NCI-H1105 (cell line): ENCODE results near the gene RERE.

Experiments
- DNase-seq: peaks from one replicate; lab custom pipeline; 2025; lab: John Stamatoyannopoulos, UW

RERE gene

DNA sequence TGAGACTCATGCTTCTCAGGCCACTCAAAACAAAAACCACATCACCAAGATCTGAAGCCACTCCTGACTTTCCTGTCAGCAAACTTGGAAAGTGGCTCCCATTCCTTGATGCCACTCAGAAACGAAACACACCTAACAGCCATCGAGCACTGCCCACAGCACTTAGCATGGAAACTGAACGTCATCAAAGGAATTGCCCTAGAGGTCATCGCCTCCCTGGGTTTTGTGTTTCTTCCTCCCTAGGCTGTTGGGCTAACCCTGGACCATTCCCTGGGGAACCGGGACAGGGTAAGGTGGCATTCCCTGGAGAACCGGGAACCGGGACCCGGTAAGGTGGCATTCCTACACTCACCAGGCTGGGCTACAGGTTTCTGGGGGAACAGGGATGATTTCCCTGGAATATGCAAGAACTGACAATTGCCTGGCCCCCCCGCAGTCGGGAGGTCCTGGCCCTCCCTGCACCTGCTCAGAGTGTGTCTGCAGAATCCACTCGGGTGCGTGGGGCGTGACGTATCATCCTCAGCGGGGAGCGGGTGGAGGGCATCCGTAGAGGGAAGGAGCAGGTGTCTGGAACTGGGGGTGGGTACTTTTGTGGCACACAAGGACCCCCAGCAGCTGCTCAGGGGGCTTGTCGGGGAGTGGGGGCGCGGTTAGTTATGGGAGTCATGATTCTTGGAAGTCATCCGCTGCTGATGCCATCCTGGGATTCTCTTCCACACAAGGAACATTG is 469.2 kb downstream of the RERE start:
- no peak for DNase-seq

GRCh38 chr1:8347635-8348034 is 469.8 kb downstream of the RERE start:
- DNase-seq: no peak

GRCh38 chr1:8345621-8346415 is 471.6 kb downstream of the RERE start:
- no peak for DNase-seq

DNA sequence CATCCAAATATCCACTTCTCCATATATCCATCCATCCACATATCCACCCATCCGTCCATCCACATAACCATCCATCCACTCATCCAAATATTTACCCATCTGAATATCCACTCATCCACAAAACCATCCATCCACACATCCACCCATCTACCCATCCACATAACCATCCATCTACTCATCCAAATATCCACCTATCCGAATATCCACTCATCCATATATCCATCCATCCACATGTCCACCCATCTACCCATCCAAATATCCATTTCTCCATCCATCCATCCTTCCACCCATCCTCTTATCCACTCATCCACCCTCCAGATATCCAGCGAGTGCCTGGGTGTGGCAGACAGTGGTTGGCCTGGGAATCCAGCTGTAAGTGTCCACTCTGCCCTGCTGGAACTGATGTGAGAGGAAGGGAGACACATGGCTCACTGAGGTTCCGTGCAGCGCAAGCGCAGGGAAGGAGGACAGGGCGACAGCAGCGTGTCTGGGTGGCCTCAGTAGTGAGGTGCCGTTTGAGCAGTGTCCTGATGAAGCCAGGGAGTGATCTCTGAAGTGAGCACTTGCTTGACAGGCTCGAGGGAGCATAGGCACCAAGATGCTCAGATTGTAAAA is 472.4 kb downstream of the RERE start:
- DNase-seq: no peak

- DNase-seq: no peak
Observed at GRCh38 chr1:8343464-8344001, 473.9 kb downstream of the RERE start.

GRCh38 chr1:8343044-8343443 is 474.4 kb downstream of the RERE start:
- DNase-seq: no peak

- no peak for DNase-seq
Observed at GRCh38 chr1:8342325-8342724, 475.1 kb downstream of the RERE start.

DNA sequence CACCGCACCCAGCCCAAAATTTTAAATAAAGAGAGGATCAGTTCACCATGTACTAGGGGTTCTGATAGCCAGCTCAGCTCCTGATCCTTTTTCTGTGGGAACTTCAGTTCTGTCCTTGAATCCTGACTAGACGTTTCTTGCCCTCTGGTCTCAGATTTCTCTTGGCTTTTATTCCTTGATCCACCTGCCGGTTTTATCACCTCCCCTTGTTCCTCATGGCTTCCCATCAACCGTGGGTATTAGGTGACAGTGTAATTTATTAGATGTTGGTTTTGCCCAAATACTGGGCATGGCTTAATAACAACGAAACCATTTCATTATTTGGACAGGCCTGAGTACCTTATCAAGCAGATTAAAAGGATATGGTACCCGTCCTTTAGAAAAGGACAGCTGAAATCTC is 477.0 kb downstream of the RERE start:
- no peak for DNase-seq

- no peak for DNase-seq
Observed at GRCh38 chr1:8339203-8339600, 478.2 kb downstream of the RERE start.

- no peak for DNase-seq
Observed at GRCh38 chr1:8338526-8339202, 478.8 kb downstream of the RERE start.

DNA sequence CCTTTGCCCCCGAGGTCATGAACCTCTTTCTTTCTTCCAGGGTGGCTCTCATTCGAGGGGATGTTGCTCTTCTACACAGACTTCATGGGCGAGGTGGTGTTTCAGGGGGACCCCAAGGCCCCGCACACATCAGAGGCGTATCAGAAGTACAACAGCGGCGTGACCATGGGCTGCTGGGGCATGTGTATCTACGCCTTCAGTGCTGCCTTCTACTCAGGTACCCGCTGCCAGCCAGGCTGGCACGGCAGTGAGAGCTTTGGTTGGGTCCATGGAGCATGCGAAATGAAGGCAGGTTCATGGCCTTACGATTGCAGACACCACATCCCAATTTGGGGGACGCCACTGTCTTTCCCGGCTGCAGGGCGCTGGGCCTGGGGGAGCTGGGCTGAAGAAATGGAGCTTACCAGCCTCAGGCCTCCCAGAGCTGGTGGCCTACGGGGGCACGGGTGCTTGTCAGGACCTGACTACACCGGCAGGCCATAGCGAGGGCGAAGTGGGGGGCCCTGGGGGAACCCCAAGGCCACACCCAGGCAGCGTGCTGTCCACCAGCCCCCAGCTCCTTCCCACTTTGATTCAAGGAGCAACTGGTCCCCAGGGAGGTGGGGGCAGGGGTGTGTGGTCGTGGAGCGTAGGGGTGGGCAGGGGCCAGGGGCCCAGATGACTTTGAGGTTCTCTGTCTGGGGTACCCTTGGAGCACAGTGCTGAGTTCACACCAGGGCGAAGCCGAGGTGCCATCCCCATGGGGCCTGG is 479.5 kb downstream of the RERE start:
- DNase-seq: no peak

DNA sequence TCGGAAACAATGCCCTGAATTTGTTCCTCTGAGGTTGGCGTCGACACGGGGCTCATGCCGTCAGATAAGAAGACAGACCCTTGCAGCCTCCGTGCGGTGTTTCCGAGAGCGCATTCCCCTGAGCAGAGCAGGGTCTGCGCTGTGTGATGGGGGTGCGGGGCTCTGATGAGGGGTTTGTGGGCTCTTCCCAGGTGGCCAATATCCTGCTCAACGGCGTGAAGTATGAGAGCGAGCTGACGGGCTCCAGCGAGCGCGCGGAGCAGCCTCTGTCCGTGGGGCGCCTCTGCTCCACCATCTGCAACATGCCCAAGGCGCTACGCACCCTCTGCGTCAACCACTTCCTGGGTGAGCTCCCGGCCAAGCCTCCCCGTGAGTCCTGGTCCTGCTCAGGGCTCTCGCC is 482.2 kb downstream of the RERE start:
- no peak for DNase-seq

GRCh38 chr1:8334106-8334851 is 483.2 kb downstream of the RERE start:
- no peak for DNase-seq

DNA sequence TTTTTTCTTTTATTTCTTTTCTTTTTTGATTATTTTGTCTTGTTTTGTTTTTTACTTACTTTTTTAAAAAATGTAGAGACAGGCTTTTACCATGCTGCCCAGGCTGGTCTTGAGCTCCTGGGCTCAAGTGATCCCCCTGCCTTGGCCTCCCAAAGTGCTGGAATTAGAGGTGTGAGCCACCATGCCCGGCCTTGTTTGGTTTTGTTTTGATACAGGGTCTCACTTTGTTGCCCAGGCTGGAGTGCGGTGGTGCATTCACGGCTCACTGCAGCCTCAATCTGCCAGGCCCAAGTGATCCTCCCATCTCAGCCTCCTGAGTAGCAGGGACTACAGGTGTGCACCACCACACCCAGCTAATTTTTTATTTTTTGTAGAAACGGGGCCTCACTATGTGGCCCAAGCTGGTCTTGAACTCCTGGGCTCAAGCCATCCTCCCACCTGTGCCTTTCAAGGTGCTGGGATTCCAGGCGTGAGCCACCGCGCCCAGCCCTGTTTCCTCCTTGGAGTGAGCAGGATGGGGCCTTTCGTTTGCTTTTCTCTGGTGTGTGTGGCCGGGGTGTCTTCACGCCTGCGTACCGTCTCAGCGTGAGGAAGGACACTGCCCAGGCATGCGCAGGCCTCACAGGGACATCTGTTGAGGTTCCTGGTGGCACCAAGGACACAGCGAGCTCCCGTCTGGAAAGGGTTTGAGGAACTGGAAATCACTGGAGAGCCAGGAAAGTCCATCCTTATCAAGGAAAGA is 484.0 kb downstream of the RERE start:
- DNase-seq: no peak

GRCh38 chr1:8332806-8333205 is 484.6 kb downstream of the RERE start:
- no peak for DNase-seq

- DNase-seq: no peak
Observed at GRCh38 chr1:8330271-8331125, 486.9 kb downstream of the RERE start.

- DNase-seq: no peak
Observed at GRCh38 chr1:8329858-8330257, 487.6 kb downstream of the RERE start.

- DNase-seq: no peak
Observed at GRCh38 chr1:8329439-8329838, 488.0 kb downstream of the RERE start.

- no peak for DNase-seq
Observed at GRCh38 chr1:8328271-8328670, 489.2 kb downstream of the RERE start.
